WTC11 (cell line): Measurements from ENCODE around the gene ADAP1. TPM values are rescaled to one million over a fixed set of nuclear protein-coding genes. Genes with fewer than 3 reads are reported as not detected.

Experiments used
- ATAC-seq: fragments of 200-7000 bp; cut with Tn5 transposase; 2 replicates; pipeline ENCODE4 v1.10.0; 2021; ENCODE audit warnings: mild to moderate bottlenecking, moderate library complexity
- CTCF ChIA-PET: fragments of 300-600 bp; sonication (Branson Sonifier 250); formaldehyde crosslinking; loops from one replicate; lab custom pipeline; 2021; ENCODE audit warnings: antibody characterized with exemption; lab: Charles Lee
- POLR2A ChIA-PET: fragments of 350-600 bp; sonication (Branson Sonifier 250); formaldehyde crosslinking; loops from one replicate; lab custom pipeline; 2021; ENCODE audit warnings: antibody characterized with exemption; lab: Charles Lee
- DNase-seq: peaks from one replicate; pipeline ENCODE4 v3.0.0; 2021; ENCODE audit warnings: low spot score
- H3K27ac Mint-ChIP-seq: 2 replicates; pipeline ENCODE4 v1.8.0; 2021; ENCODE audit warnings: mixed read lengths
- H3K27me3 Mint-ChIP-seq: 2 replicates; pipeline ENCODE4 v1.8.0; 2021; ENCODE audit warnings: low read depth, mild to moderate bottlenecking, moderate library complexity, mixed read lengths
- H3K36me3 Mint-ChIP-seq: 2 replicates; pipeline ENCODE4 v1.8.0; 2021; ENCODE audit warnings: mixed read lengths
- H3K4me1 Mint-ChIP-seq: 2 replicates; pipeline ENCODE4 v1.8.0; 2022; ENCODE audit warnings: mixed read lengths
- H3K4me3 Mint-ChIP-seq: 2 replicates; pipeline ENCODE4 v1.8.0; 2021; ENCODE audit warnings: mild to moderate bottlenecking, moderate library complexity, mixed read lengths
- H3K9me3 Mint-ChIP-seq: 2 replicates; pipeline ENCODE4 v1.8.0; 2021; ENCODE audit warnings: mixed read lengths
- CREB1 ChIP-seq: sonication (generic); formaldehyde crosslinking; IDR thresholded peaks from 2 replicates; pipeline ENCODE4 v1.8.0; 2023; ENCODE audit warnings: mild to moderate bottlenecking, missing genetic modification reagents
- ESRRA ChIP-seq: sonication (generic); formaldehyde crosslinking; IDR thresholded peaks from 2 replicates; pipeline ENCODE4 v1.8.1; 2022; ENCODE audit warnings: mild to moderate bottlenecking, missing genetic modification reagents, borderline replicate concordance
- FOXK1 ChIP-seq: sonication (generic); formaldehyde crosslinking; IDR thresholded peaks from 2 replicates; pipeline ENCODE4 v1.8.0; 2022; ENCODE audit warnings: mild to moderate bottlenecking, moderate library complexity, missing genetic modification reagents
- FOXP1 ChIP-seq: sonication (generic); formaldehyde crosslinking; IDR thresholded peaks from 2 replicates; pipeline ENCODE4 v1.8.0; 2022; ENCODE audit warnings: missing genetic modification reagents, mild to moderate bottlenecking, moderate library complexity, borderline replicate concordance
- IRF1 ChIP-seq: sonication (generic); formaldehyde crosslinking; IDR thresholded peaks from 2 replicates; pipeline ENCODE4 v1.8.0; 2023; ENCODE audit warnings: missing genetic modification reagents
- JUN ChIP-seq: sonication (generic); formaldehyde crosslinking; IDR thresholded peaks from 2 replicates; pipeline ENCODE4 v1.8.0; 2023; ENCODE audit warnings: mild to moderate bottlenecking, missing genetic modification reagents
- ZNF138 ChIP-seq: sonication (generic); formaldehyde crosslinking; conservative IDR thresholded peaks from 2 replicates; pipeline ENCODE4 v1.8.1; 2022; ENCODE audit warnings: mild to moderate bottlenecking, moderate library complexity, missing genetic modification reagents
- ZNF219 ChIP-seq: sonication (generic); formaldehyde crosslinking; IDR thresholded peaks from 2 replicates; pipeline ENCODE4 v1.8.0; 2023; ENCODE audit warnings: missing genetic modification reagents, mild to moderate bottlenecking, borderline replicate concordance
- ZNF423 ChIP-seq: fragments of 250-450 bp; sonication (Bioruptor Pico); IDR thresholded peaks from 2 replicates; pipeline ENCODE4 v2.1.2; 2022; ENCODE audit warnings: mild to moderate bottlenecking, moderate library complexity
- ZNF512 ChIP-seq: sonication (generic); formaldehyde crosslinking; IDR thresholded peaks from 2 replicates; pipeline ENCODE4 v1.8.1; 2022; ENCODE audit warnings: missing genetic modification reagents, borderline replicate concordance
- total RNA-seq: library from RNA; stranded (reverse); gene quantifications from 3 replicates; pipeline ENCODE4 v1.2.3, GENCODE V29; 2021

ADAP1 gene
- total RNA-seq, 1 experiment from 2014 or later: 4.3 TPM

DNA sequence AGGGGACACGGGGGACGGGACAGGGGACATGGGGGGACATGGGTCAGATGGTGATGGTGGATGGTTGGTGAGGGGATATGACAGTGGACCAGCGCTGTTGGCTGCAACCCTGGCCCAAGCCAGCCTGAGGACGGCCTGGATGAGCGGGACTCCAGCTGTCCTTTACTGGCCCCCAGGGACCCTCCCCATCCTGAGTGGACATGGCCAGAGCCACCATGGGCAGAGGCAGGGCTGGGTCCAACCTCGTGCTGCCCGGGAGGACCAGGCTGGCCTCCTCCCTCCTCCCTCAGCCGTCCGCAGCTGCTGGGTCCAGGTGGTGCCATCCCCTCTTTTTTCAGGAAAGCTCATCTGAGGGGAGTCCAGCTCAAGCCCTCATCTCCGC is 47.7 kb downstream of the ADAP1 start:
- Mint-ChIP-seq H3K27ac (no peak overlapping the region), H3K4me1 (0 out of 2 replicates have a peak, but pooled peaks cover 4% of the 10 kb centered on the region), H3K27me3 (peaks cover 20% of the 10 kb centered on the region), H3K4me3 (no peak overlapping the region), H3K9me3 (no peaks in the 10 kb centered on the region), H3K36me3 (no peaks in the 10 kb centered on the region)
- TF ChIP-seq FOXP1 (CRISPR knock-in tag) (no peak), ZNF512 (0 out of 2 replicates have a peak, but pooled peaks have one; percentile 21), IRF1 (no peak), CREB1 (CRISPR knock-in tag) (no peak)
- DNase-seq (no peak), ATAC-seq (no peak)
- ChIA-PET POLR2A (no interaction called here), CTCF (no interaction called here)

DNA sequence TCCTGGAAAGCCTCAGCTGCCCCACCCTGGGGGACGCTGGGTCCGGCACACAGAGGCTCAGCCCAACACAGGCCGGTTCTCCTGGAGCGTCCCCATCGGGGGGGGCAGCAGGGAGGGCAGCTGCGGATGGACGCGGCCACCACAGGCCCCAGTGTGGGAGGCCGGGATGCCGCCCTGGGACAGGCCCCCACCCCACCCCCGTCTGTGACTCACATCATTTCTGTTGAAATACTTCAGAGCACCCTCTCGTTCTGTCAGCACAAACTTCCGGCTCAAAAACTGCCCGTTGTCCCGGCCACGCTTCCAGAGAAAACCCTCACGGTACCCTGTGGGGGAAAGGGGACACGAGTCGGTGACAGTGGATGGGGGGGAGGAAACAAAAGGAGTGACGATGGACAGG is 49.6 kb downstream of the ADAP1 start:
- Mint-ChIP-seq H3K4me3 (no peak overlapping the region), H3K36me3 (no peaks in the 10 kb centered on the region), H3K27me3 (peaks cover 17% of the 10 kb centered on the region), H3K27ac (no peak overlapping the region), H3K9me3 (no peaks in the 10 kb centered on the region), H3K4me1 (no peaks in the 10 kb centered on the region)
- no peak for TF ChIP-seq ZNF138 (CRISPR knock-in tag)
- DNase-seq: no peak
- POLR2A ChIA-PET: no interaction called here
- CTCF ChIA-PET: no interaction called here
- no peak for ATAC-seq

GRCh38 chr7:903921-904755 is 50.3 kb downstream of the ADAP1 start:
- no peak overlapping the region for H3K27ac Mint-ChIP-seq
- ATAC-seq: no peak
- TF ChIP-seq ESRRA (CRISPR knock-in tag): no peak

GRCh38 chr7:902996-903395 is 51.5 kb downstream of the ADAP1 start:
- Mint-ChIP-seq H3K36me3 (no peaks in the 10 kb centered on the region), H3K27me3 (peaks cover 17% of the 10 kb centered on the region), H3K27ac (no peak overlapping the region), H3K4me3 (no peak overlapping the region), H3K4me1 (no peaks in the 10 kb centered on the region), H3K9me3 (no peaks in the 10 kb centered on the region)
- TF ChIP-seq ZNF219 (CRISPR knock-in tag) (no peak), JUN (CRISPR knock-in tag) (no peak), ZNF423 (CRISPR knock-in tag) (no peak), IRF1 (no peak), FOXK1 (CRISPR knock-in tag) (no peak)
- ATAC-seq: no peak
- CTCF ChIA-PET: interaction anchor here (0.6 to 1.2 kb wide), 2 partner anchors 9 to 91 kb away, joined by 3 read pairs; no protein-coding TSS in a partner anchor
- POLR2A ChIA-PET: no interaction called here
- no peak for DNase-seq

More at GRCh38 chr7:903921-904755, 50.3 kb downstream of the ADAP1 start:
- Mint-ChIP-seq H3K4me3 (no peak overlapping the region), H3K36me3 (no peaks in the 10 kb centered on the region), H3K27me3 (peaks cover 17% of the 10 kb centered on the region), H3K4me1 (no peaks in the 10 kb centered on the region), H3K9me3 (no peaks in the 10 kb centered on the region)
- POLR2A ChIA-PET: no interaction called here
- no peak for DNase-seq
- CTCF ChIA-PET: interaction anchor here (0.6 to 1.2 kb wide), 2 partner anchors 10 to 77 kb away, joined by 3 read pairs; no protein-coding TSS in a partner anchor
